Measurements from ENCODE around the gene ATP6V0C.

ATP6V0C gene

GRCh38 chr16:2482708-2483534 lies 30.8 kb upstream of the ATP6V0C start:
- peaks cover 15% of the 10 kb centered on the region for H3K4me1 Mint-ChIP-seq (ENCODE audit: low read depth)

DNA sequence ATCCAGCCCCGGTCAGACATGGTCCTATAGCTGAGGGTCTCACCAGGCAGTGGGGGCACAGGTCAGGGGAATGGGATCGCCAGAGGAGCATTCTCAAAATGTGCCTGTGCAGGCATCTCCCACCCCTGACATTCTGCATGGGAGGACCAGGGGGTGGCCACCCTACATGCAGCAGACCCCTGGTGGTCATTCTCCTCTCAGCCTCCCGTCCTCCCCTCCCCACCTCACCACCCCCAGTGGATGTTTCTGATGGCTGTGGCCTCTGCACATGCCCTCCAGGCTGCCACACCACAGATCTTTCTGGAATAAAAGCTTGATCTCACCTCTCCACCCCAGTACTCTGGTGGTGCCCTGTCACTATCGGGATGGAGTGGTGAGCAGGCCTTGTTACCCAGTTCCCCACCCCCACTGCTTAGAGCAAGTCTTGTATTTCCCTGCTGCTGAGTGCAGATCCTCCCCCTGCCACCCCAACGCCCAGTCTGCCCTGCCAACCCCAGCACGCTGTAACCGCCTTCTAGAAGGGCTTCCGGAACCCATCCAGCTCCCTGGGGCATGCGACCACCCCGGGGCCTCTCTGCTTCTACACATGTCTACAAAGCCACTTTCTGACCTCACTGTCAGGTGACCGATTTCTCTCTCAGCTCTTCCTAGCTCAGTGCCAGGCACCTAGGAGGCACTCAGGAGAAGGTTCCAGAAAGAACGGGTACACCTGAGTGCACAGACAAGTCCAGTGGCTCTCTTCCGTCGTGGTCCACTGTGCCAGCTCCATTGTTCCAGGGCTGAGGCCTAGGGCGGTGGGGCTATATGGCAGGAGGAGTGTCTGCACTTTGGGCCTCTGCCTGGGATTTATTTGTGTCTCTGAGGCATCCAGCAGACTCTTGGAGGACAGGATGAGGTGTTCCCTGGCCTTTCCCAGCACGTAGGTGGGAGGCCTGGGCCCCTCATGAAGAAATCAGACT lies 29.5 kb upstream of the ATP6V0C start:
- Mint-ChIP-seq H3K27me3 (no peaks in the 10 kb centered on the region), H3K4me3 (no peak overlapping the region), H3K4me1 (ENCODE audit: low read depth) (peaks cover 15% of the 10 kb centered on the region), H3K27ac (peak overlapping the region; percentile 13), H3K36me3 (no peaks in the 10 kb centered on the region), H3K9me3 (ENCODE audit: low read depth) (no peaks in the 10 kb centered on the region)

More at GRCh38 chr16:2482708-2483534, 30.8 kb upstream of the ATP6V0C start:
- no peak overlapping the region for H3K27ac Mint-ChIP-seq
- no peaks in the 10 kb centered on the region for H3K36me3 Mint-ChIP-seq
- H3K4me3 Mint-ChIP-seq, result no peak overlapping the region
- H3K9me3 Mint-ChIP-seq (ENCODE audit: low read depth), result no peaks in the 10 kb centered on the region
- H3K27me3 Mint-ChIP-seq, result no peaks in the 10 kb centered on the region

DNA sequence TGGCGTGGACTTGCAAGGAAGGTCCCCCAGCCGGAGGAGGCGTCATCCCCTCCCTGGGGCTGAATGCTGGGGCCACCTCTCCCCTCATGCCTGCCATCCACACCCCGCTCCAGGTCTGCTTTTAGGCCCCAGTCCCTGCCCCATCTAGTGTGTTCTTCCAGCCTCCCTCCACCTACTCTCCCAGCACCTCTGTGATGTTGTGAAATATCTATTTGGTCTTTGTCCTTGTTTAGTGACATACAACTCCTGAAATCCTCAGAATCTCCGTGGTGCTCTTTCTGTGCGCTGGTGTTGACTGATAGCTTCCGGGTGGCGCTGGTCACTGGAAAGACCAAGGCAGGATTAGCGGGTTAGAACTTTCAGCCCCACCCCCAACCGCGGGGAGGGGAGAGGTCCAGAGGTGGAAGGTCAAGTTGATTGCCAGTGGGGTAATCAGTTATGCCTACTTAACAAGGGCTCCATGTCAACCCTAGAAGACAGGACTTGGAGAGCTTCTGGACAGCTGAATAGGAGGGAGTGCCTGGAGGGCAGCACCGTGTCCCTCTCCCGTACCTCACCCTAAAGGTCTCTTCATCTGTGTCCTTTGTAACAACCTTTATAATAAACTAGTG lies 28.7 kb upstream of the ATP6V0C start:
- H3K4me3 Mint-ChIP-seq, result no peak overlapping the region
- H3K4me1 Mint-ChIP-seq (ENCODE audit: low read depth), result peaks cover 15% of the 10 kb centered on the region
- H3K27ac Mint-ChIP-seq, result no peak overlapping the region
- no peaks in the 10 kb centered on the region for H3K9me3 Mint-ChIP-seq (ENCODE audit: low read depth)
- no peaks in the 10 kb centered on the region for H3K27me3 Mint-ChIP-seq
- no peaks in the 10 kb centered on the region for H3K36me3 Mint-ChIP-seq

DNA sequence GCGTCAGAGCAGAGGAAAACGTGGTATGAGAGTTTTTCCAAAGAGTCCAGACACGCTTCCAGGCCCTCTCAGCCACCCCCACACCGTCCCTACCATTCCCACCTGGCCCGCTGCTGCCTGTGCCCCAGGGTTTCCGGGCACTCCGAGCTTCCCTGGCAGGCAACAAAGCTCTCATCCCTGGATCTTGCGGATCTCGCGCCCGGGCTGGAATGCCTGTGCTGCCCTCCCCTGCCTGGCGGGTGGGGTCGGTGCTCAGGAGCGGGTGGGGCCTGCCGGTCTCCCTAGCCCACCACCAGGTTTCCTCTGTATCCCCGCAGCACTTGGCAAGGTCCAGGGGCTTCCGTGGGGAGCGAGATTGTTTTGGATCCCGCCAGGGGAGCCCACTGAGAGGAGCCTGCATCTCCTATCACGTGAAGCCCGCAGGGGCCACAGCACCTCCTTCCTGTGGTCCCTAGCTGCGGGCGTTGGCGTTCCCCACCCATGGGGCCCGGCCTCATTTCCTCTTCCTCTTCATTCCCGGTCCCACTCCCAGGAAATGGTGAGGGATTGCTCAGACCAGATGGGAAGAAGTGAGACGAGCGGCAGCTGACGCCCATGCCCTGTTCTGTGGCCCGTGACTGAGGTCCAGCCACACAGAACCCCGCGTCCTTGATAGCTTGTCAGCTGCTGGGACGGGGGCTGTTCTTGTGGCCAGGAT lies 27.8 kb upstream of the ATP6V0C start:
- Mint-ChIP-seq H3K4me1 (ENCODE audit: low read depth) (peaks cover 15% of the 10 kb centered on the region), H3K36me3 (no peaks in the 10 kb centered on the region), H3K4me3 (no peak overlapping the region), H3K27me3 (no peaks in the 10 kb centered on the region), H3K27ac (no peak overlapping the region), H3K9me3 (ENCODE audit: low read depth) (no peaks in the 10 kb centered on the region)

DNA sequence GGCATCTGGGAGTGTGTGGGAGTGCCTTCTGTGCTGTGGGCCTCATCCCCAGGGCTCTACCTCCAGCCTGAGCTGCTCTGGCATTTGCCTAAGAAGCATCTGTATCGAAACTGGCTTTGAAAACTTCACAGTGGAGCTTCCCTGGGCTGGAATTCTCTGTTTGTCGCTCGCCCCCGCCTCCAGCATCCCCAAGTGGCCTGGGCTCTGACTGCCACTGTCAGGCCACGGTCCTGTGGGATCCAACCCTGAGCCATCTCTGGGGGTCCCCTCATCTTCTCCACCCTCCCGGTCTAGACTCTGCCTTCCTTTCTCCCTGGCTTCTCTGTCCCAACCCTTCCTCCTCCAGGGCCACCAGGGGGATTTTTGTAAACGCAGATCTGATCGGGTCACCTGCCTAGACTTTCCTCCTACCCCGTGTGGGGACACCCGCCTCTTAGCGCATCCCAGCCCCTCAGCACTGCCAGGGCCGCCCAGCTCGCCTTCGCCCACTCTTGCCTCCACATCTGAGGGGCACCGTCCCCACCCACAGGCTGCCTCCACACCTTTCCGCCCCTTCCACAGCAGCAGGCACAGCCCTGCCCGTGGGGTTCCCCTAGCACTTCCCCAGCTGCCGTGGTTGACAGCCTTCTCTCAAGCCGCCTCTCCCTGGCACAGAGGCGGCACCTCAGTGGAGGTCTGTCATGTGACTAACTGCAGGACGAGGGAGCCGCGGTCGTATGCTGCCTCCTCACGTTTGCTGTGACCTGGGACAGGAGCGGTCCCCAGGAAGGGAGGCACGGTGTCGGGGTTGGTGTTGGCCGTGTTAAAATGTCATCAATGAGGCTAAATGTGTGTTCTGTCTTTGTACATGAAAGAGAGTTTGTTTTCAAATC lies 26.9 kb upstream of the ATP6V0C start:
- Mint-ChIP-seq H3K36me3 (no peaks in the 10 kb centered on the region), H3K4me1 (ENCODE audit: low read depth) (peaks cover 15% of the 10 kb centered on the region), H3K4me3 (peak overlapping the region; percentile 75)

GRCh38 chr16:2487517-2487842 lies 26.3 kb upstream of the ATP6V0C start:
- Mint-ChIP-seq H3K27ac (peak overlapping the region; percentile 87), H3K4me1 (ENCODE audit: low read depth) (peaks cover 12% of the 10 kb centered on the region), H3K36me3 (no peaks in the 10 kb centered on the region), H3K9me3 (ENCODE audit: low read depth) (no peaks in the 10 kb centered on the region), H3K4me3 (peak overlapping the region; percentile 75), H3K27me3 (no peaks in the 10 kb centered on the region)

More for the DNA sequence above, 26.9 kb upstream of the ATP6V0C start:
- H3K27me3 Mint-ChIP-seq, result no peaks in the 10 kb centered on the region
- H3K9me3 Mint-ChIP-seq (ENCODE audit: low read depth), result no peaks in the 10 kb centered on the region
- peak overlapping the region; percentile 87 for H3K27ac Mint-ChIP-seq

DNA sequence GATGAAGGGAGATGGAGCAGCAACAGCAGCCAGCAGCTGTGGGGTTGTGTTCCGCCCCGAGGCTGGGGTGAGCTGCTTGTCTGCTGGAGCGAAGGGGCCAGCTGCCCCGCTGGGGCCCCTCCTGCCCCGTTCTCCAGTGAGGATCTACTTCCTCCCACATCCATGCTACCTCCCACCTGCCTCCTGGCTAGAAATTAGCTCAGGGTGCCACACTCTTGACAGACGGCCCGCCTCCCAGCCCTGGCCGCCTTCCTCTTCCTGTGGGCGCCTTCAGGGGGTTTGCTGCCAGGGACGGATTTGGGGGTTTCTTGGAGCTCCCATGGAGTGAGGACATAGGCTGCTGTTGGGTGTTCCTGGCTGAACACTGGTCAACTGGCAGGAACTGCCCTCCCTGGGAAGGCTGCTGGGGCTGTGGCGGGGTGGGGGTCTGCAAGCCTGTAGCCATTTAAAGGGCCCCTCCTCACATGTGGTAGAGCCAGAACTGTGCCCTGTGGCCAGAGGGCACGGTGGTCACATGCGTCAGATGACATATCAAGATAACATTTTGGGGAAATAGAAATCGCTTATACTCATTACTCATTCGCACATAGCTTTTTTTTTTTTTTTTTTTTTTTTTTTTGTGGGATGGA lies 25.7 kb upstream of the ATP6V0C start:
- Mint-ChIP-seq H3K36me3 (no peaks in the 10 kb centered on the region), H3K27ac (no peak overlapping the region), H3K4me3 (no peak overlapping the region), H3K9me3 (ENCODE audit: low read depth) (no peaks in the 10 kb centered on the region), H3K27me3 (no peaks in the 10 kb centered on the region), H3K4me1 (ENCODE audit: low read depth) (peaks cover 12% of the 10 kb centered on the region)

DNA sequence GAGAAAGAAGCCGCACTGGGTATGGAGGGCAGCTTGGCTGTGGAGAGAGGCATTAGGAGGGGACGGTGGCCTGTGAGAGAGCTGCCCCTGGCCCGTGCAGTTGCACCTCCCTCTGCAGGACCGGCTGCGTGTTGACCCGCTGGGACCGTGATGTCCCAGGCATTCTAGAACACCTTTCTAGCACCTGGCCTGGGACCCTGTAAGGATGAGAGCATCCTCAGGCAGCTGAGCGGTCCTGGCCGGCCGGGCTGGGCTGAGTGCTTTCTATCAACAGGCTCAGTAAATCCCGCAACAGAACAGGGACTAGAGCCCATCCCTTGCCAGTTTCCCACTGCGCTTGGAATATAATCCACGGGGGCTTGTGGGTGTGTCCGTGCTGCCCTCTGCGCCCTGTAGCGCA lies 24.2 kb upstream of the ATP6V0C start:
- peaks cover 12% of the 10 kb centered on the region for H3K4me1 Mint-ChIP-seq (ENCODE audit: low read depth)
- no peak overlapping the region for H3K4me3 Mint-ChIP-seq
- H3K36me3 Mint-ChIP-seq, result no peaks in the 10 kb centered on the region
- no peaks in the 10 kb centered on the region for H3K27me3 Mint-ChIP-seq
- H3K9me3 Mint-ChIP-seq (ENCODE audit: low read depth), result no peaks in the 10 kb centered on the region
- H3K27ac Mint-ChIP-seq, result no peak overlapping the region

- Mint-ChIP-seq H3K27ac (no peak overlapping the region), H3K4me3 (no peak overlapping the region), H3K36me3 (no peaks in the 10 kb centered on the region), H3K9me3 (ENCODE audit: low read depth) (no peaks in the 10 kb centered on the region), H3K27me3 (no peaks in the 10 kb centered on the region), H3K4me1 (ENCODE audit: low read depth) (peaks cover 12% of the 10 kb centered on the region)
Observed at GRCh38 chr16:2490190-2491105, 23.3 kb upstream of the ATP6V0C start.

- H3K27me3 Mint-ChIP-seq, result no peaks in the 10 kb centered on the region
- H3K27ac Mint-ChIP-seq, result no peak overlapping the region
- H3K4me3 Mint-ChIP-seq, result no peak overlapping the region
- no peaks in the 10 kb centered on the region for H3K9me3 Mint-ChIP-seq (ENCODE audit: low read depth)
- H3K36me3 Mint-ChIP-seq, result no peaks in the 10 kb centered on the region
- H3K4me1 Mint-ChIP-seq (ENCODE audit: low read depth), result peaks cover 4% of the 10 kb centered on the region
Observed at GRCh38 chr16:2492292-2492691, 21.5 kb upstream of the ATP6V0C start.

GRCh38 chr16:2493605-2494004 lies 20.1 kb upstream of the ATP6V0C start:
- no peaks in the 10 kb centered on the region for H3K4me1 Mint-ChIP-seq (ENCODE audit: low read depth)
- no peaks in the 10 kb centered on the region for H3K27me3 Mint-ChIP-seq
- no peaks in the 10 kb centered on the region for H3K9me3 Mint-ChIP-seq (ENCODE audit: low read depth)
- H3K36me3 Mint-ChIP-seq, result no peaks in the 10 kb centered on the region
- H3K27ac Mint-ChIP-seq, result no peak overlapping the region
- no peak overlapping the region for H3K4me3 Mint-ChIP-seq

DNA sequence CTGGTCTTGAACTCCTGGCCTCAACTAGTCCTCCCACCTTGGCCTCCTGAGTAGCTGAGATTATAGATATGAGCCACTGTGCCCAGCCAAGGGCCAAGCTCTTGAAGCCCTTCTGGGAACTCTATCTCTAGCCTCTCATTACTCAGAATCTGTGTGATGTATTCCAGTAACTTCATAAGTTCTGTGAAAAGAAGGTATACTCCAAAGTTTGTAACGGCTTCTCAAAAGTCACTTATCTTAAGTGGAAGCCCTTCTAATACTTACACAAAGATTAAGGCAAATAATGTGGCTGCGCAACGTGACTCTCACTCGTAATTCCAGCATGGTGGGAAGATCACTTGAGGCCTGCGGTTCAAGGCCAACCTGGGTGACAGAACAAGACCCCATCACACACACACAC lies 19.1 kb upstream of the ATP6V0C start:
- Mint-ChIP-seq H3K4me1 (ENCODE audit: low read depth) (no peaks in the 10 kb centered on the region), H3K4me3 (no peak overlapping the region), H3K36me3 (no peaks in the 10 kb centered on the region), H3K27ac (no peak overlapping the region), H3K27me3 (no peaks in the 10 kb centered on the region), H3K9me3 (ENCODE audit: low read depth) (no peaks in the 10 kb centered on the region)

DNA sequence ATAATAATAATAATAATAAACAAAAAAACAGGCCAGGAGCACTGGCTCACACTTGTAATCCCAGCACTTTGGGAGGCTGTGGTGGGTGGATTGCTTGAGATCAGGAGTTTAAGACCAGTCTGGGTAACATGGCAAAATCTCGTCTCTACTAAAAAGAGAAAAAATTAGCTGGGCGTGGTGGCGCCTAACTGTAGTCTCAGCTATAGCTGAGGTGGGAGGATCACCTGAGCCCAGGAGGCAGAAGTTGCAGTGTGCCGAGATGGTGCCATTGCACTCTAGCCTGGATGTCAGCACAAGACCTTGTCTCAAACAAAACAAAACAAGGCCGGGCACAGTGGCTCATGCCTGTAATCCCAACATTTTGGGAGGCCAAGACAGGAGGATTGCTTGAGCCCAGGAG lies 18.7 kb upstream of the ATP6V0C start:
- H3K27ac Mint-ChIP-seq, result no peak overlapping the region
- H3K27me3 Mint-ChIP-seq, result no peaks in the 10 kb centered on the region
- H3K4me1 Mint-ChIP-seq (ENCODE audit: low read depth), result no peaks in the 10 kb centered on the region
- no peak overlapping the region for H3K4me3 Mint-ChIP-seq
- no peaks in the 10 kb centered on the region for H3K36me3 Mint-ChIP-seq
- no peaks in the 10 kb centered on the region for H3K9me3 Mint-ChIP-seq (ENCODE audit: low read depth)
